WTC11 (cell line): Measurements from ENCODE around the gene HOMER1. TPM values are rescaled to one million over a fixed set of nuclear protein-coding genes. Genes with fewer than 3 reads are reported as not detected.
"Not testable (repeated sequence)": the region's sequence is repeated elsewhere in the genome, so short reads cannot be mapped to it uniquely, and the experiment has no call there.

Source experiments
- ATAC-seq: fragments of 200-7000 bp; cut with Tn5 transposase; 2 replicates; pipeline ENCODE4 v1.10.0; 2021; ENCODE audit warnings: mild to moderate bottlenecking, moderate library complexity
- CTCF ChIA-PET: fragments of 300-600 bp; sonication (Branson Sonifier 250); formaldehyde crosslinking; loops from one replicate; lab custom pipeline; 2021; ENCODE audit warnings: antibody characterized with exemption; lab: Charles Lee
- POLR2A ChIA-PET: fragments of 350-600 bp; sonication (Branson Sonifier 250); formaldehyde crosslinking; loops from one replicate; lab custom pipeline; 2021; ENCODE audit warnings: antibody characterized with exemption; lab: Charles Lee
- DNase-seq: peaks from one replicate; pipeline ENCODE4 v3.0.0; 2021; ENCODE audit warnings: low spot score
- H3K27ac Mint-ChIP-seq: 2 replicates; pipeline ENCODE4 v1.8.0; 2021; ENCODE audit warnings: mixed read lengths
- H3K27me3 Mint-ChIP-seq: 2 replicates; pipeline ENCODE4 v1.8.0; 2021; ENCODE audit warnings: low read depth, mild to moderate bottlenecking, moderate library complexity, mixed read lengths
- H3K36me3 Mint-ChIP-seq: 2 replicates; pipeline ENCODE4 v1.8.0; 2021; ENCODE audit warnings: mixed read lengths
- H3K4me1 Mint-ChIP-seq: 2 replicates; pipeline ENCODE4 v1.8.0; 2022; ENCODE audit warnings: mixed read lengths
- H3K4me3 Mint-ChIP-seq: 2 replicates; pipeline ENCODE4 v1.8.0; 2021; ENCODE audit warnings: mild to moderate bottlenecking, moderate library complexity, mixed read lengths
- H3K9me3 Mint-ChIP-seq: 2 replicates; pipeline ENCODE4 v1.8.0; 2021; ENCODE audit warnings: mixed read lengths
- ELF4 ChIP-seq: sonication (generic); formaldehyde crosslinking; IDR thresholded peaks from 2 replicates; pipeline ENCODE4 v1.8.1; 2022; ENCODE audit warnings: low read depth, mild to moderate bottlenecking, moderate library complexity, missing genetic modification reagents
- EMX1 ChIP-seq: fragments of 250-450 bp; sonication (Bioruptor Pico); IDR thresholded peaks from 2 replicates; pipeline ENCODE4 v1.8.0; 2021; ENCODE audit warnings: mild to moderate bottlenecking
- ESRRA ChIP-seq: sonication (generic); formaldehyde crosslinking; IDR thresholded peaks from 2 replicates; pipeline ENCODE4 v1.8.1; 2022; ENCODE audit warnings: mild to moderate bottlenecking, missing genetic modification reagents, borderline replicate concordance
- IRF2 ChIP-seq: sonication (generic); formaldehyde crosslinking; IDR thresholded peaks from 2 replicates; pipeline ENCODE4 v1.8.0; 2022; ENCODE audit warnings: low read depth, missing genetic modification reagents, borderline replicate concordance
- NR1H2 ChIP-seq: sonication (generic); formaldehyde crosslinking; IDR thresholded peaks from 2 replicates; pipeline ENCODE4 v1.9.0; 2021; ENCODE audit warnings: mild to moderate bottlenecking, moderate library complexity, missing genetic modification reagents
- TEAD1 ChIP-seq: sonication (generic); formaldehyde crosslinking; IDR thresholded peaks from 2 replicates; pipeline ENCODE4 v1.8.0; 2022; ENCODE audit warnings: mild to moderate bottlenecking, missing genetic modification reagents
- TP53 ChIP-seq: sonication (generic); formaldehyde crosslinking; IDR thresholded peaks from 2 replicates; pipeline ENCODE4 v1.8.1; 2023; ENCODE audit warnings: mild to moderate bottlenecking, missing genetic modification reagents
- ZNF219 ChIP-seq: sonication (generic); formaldehyde crosslinking; IDR thresholded peaks from 2 replicates; pipeline ENCODE4 v1.8.0; 2023; ENCODE audit warnings: missing genetic modification reagents, mild to moderate bottlenecking, borderline replicate concordance
- ZNF232 ChIP-seq: sonication (generic); formaldehyde crosslinking; IDR thresholded peaks from 2 replicates; pipeline ENCODE4 v1.8.0; 2022; ENCODE audit warnings: mild to moderate bottlenecking, missing genetic modification reagents
- total RNA-seq: library from RNA; stranded (reverse); gene quantifications from 3 replicates; pipeline ENCODE4 v1.2.3, GENCODE V29; 2021
- TF ChIP-seq, protein P1 (sequence below): sonication (generic); formaldehyde crosslinking; IDR thresholded peaks from 2 replicates; pipeline ENCODE4 v1.8.1; 2022; ENCODE audit warnings: low read depth, mild to moderate bottlenecking, moderate library complexity, missing genetic modification reagents, borderline replicate concordance
- TF ChIP-seq, protein P2 (sequence below): fragments of 250-450 bp; sonication (Bioruptor Pico); IDR thresholded peaks from 2 replicates; pipeline ENCODE4 v1.9.0; 2021; ENCODE audit warnings: mild to moderate bottlenecking
- TF ChIP-seq, protein P3 (sequence below): sonication (generic); formaldehyde crosslinking; IDR thresholded peaks from 2 replicates; pipeline ENCODE4 v1.8.0; 2022; ENCODE audit warnings: missing genetic modification reagents
- TF ChIP-seq, protein P4 (sequence below): fragments of 250-450 bp; sonication (Bioruptor Pico); conservative IDR thresholded peaks from 2 replicates; pipeline ENCODE4 v1.9.0; 2021; ENCODE audit warnings: mild to moderate bottlenecking
- TF ChIP-seq, protein P5 (sequence below): sonication (generic); formaldehyde crosslinking; IDR thresholded peaks from 2 replicates; pipeline ENCODE4 v1.8.0; 2023; ENCODE audit warnings: mild to moderate bottlenecking, missing genetic modification reagents

Gene HOMER1
- total RNA-seq, 1 experiment from 2014 or later = 37.6 TPM

DNA sequence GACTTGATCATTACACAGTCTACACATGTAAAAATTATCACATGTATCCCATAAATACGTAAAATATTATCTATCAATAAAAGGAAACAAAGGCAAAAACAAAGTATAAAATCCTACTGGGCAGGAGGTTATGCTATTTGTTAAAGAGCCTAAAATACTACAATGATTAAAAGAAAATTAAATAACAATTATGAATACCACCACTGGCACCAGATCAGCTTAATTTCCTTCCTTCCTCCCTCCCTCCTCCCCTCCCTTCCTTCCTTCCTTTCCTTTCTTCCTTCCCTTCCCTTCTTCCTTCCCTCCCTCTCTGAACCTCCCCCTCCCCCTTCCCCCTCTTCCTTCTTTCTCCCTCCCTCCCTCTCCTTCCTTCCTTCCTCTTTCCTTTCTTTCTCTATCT is 127.3 kb downstream of the HOMER1 start (continued):
- TF ChIP-seq, protein P1, sequence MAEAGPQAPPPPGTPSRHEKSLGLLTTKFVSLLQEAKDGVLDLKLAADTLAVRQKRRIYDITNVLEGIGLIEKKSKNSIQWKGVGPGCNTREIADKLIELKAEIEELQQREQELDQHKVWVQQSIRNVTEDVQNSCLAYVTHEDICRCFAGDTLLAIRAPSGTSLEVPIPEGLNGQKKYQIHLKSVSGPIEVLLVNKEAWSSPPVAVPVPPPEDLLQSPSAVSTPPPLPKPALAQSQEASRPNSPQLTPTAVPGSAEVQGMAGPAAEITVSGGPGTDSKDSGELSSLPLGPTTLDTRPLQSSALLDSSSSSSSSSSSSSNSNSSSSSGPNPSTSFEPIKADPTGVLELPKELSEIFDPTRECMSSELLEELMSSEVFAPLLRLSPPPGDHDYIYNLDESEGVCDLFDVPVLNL = no peak
- TF ChIP-seq, protein P2, sequence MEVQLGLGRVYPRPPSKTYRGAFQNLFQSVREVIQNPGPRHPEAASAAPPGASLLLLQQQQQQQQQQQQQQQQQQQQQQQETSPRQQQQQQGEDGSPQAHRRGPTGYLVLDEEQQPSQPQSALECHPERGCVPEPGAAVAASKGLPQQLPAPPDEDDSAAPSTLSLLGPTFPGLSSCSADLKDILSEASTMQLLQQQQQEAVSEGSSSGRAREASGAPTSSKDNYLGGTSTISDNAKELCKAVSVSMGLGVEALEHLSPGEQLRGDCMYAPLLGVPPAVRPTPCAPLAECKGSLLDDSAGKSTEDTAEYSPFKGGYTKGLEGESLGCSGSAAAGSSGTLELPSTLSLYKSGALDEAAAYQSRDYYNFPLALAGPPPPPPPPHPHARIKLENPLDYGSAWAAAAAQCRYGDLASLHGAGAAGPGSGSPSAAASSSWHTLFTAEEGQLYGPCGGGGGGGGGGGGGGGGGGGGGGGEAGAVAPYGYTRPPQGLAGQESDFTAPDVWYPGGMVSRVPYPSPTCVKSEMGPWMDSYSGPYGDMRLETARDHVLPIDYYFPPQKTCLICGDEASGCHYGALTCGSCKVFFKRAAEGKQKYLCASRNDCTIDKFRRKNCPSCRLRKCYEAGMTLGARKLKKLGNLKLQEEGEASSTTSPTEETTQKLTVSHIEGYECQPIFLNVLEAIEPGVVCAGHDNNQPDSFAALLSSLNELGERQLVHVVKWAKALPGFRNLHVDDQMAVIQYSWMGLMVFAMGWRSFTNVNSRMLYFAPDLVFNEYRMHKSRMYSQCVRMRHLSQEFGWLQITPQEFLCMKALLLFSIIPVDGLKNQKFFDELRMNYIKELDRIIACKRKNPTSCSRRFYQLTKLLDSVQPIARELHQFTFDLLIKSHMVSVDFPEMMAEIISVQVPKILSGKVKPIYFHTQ (CRISPR knock-in tag) = no peak

DNA sequence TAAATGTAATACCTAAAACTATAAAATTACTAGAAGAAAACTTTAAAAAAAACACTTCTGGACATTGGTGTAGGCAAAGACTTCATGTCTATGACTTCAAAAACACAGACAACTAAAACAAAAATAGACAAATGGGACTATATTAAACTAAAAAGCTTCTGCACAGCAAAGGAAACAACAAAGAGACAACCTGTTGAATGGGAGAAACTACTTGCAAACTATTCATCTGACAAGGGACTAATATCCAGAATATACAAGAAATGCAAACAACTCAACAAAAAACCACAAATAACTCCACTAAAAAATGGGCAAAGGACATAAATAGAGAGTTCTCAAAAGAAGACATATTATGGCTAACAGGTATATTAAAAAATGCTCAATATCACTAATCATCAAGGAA is 128.8 kb downstream of the HOMER1 start:
- POLR2A ChIA-PET, H3K4me1 Mint-ChIP-seq, CTCF ChIA-PET, H3K27me3 Mint-ChIP-seq, DNase-seq, H3K4me3 Mint-ChIP-seq, H3K27ac Mint-ChIP-seq, ATAC-seq: not testable (repeated sequence)
- Mint-ChIP-seq H3K36me3 (peaks cover 24% of the 10 kb centered on the region), H3K9me3 (peaks cover 20% of the 10 kb centered on the region; the same call in 1 of the 2 replicates)

DNA sequence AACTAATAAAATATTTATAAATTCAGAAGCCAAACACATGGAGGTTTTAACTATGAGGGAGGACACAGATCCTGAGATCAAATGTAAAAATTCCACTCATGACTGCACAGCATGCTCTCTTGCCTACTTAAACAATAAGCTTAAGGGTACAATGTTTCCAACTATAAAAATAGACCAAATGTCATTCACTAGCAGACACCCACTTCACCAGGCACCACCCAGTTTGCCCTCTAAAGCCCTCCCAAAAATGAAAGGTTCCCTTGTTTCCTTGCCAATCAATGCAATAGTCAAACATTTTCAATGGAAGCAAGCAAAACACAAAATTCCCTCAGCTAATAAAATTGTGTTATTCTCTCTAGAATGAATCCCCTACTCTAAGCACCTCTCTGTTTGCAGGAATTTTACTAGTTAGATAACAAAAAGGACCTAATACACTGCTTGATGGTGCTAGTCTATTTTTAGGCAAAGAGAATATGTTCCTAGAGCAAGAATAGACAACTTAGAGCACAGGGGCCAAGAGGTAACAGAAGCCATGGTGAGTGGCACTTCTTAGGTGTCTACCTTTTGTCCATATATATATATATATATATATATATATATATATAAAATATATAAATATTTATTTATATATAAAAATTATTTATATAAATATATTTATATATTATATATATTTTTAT is 135.3 kb downstream of the HOMER1 start:
- no peak overlapping the region for H3K4me3 Mint-ChIP-seq
- ChIA-PET CTCF (no interaction called here), POLR2A (no interaction called here)
- no peaks in the 10 kb centered on the region for H3K4me1 Mint-ChIP-seq
- ATAC-seq = no peak
- TF ChIP-seq, protein P3, sequence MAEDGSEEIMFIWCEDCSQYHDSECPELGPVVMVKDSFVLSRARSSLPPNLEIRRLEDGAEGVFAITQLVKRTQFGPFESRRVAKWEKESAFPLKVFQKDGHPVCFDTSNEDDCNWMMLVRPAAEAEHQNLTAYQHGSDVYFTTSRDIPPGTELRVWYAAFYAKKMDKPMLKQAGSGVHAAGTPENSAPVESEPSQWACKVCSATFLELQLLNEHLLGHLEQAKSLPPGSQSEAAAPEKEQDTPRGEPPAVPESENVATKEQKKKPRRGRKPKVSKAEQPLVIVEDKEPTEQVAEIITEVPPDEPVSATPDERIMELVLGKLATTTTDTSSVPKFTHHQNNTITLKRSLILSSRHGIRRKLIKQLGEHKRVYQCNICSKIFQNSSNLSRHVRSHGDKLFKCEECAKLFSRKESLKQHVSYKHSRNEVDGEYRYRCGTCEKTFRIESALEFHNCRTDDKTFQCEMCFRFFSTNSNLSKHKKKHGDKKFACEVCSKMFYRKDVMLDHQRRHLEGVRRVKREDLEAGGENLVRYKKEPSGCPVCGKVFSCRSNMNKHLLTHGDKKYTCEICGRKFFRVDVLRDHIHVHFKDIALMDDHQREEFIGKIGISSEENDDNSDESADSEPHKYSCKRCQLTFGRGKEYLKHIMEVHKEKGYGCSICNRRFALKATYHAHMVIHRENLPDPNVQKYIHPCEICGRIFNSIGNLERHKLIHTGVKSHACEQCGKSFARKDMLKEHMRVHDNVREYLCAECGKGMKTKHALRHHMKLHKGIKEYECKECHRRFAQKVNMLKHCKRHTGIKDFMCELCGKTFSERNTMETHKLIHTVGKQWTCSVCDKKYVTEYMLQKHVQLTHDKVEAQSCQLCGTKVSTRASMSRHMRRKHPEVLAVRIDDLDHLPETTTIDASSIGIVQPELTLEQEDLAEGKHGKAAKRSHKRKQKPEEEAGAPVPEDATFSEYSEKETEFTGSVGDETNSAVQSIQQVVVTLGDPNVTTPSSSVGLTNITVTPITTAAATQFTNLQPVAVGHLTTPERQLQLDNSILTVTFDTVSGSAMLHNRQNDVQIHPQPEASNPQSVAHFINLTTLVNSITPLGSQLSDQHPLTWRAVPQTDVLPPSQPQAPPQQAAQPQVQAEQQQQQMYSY = no peak
- TF ChIP-seq ELF4 (CRISPR knock-in tag) = no peak
- TF ChIP-seq ZNF219 = no peak
- TF ChIP-seq TP53 (CRISPR knock-in tag) = no peak
- TF ChIP-seq ESRRA (CRISPR knock-in tag) = no peak
- TF ChIP-seq IRF2 (CRISPR knock-in tag) = no peak
- TF ChIP-seq TEAD1 (CRISPR knock-in tag) = no peak
- TF ChIP-seq, protein P4, sequence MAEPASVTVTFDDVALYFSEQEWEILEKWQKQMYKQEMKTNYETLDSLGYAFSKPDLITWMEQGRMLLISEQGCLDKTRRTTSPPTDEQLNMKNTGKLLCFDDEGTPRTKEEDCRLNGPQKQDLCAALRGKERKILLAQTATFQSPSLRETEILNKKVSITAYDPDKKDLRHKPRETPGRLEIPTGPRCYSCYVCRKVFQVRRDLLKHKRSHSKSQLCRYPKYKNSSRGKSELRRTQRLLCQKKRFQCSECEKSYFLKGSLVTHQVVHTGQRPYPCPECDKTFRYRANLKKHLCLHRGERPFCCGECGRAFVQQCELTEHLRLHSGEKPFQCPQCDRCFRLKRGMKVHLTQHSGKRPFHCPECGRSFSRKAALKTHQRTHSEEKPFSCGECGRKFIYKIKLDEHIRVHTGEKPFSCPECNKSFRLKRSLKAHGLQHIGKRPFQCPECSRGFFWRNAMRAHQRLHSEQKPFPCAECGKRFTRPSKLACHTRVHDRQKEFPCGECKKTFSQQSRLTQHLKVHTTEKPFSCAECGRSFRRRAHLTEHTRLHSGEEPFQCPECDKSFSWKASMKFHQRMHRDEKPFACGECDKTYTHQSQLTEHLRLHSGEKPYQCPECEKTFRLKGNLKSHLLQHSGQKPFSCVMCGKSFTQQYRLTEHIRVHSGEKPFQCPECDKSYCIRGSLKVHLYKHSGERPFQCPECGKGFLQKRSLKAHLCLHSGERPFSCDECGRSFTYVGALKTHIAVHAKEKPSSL = no peak
- TF ChIP-seq, protein P2 (CRISPR knock-in tag) = no peak
- TF ChIP-seq EMX1 (CRISPR knock-in tag) = no peak
- TF ChIP-seq NR1H2 = no peak
- TF ChIP-seq ZNF232 (CRISPR knock-in tag) = no peak
- TF ChIP-seq, protein P5, sequence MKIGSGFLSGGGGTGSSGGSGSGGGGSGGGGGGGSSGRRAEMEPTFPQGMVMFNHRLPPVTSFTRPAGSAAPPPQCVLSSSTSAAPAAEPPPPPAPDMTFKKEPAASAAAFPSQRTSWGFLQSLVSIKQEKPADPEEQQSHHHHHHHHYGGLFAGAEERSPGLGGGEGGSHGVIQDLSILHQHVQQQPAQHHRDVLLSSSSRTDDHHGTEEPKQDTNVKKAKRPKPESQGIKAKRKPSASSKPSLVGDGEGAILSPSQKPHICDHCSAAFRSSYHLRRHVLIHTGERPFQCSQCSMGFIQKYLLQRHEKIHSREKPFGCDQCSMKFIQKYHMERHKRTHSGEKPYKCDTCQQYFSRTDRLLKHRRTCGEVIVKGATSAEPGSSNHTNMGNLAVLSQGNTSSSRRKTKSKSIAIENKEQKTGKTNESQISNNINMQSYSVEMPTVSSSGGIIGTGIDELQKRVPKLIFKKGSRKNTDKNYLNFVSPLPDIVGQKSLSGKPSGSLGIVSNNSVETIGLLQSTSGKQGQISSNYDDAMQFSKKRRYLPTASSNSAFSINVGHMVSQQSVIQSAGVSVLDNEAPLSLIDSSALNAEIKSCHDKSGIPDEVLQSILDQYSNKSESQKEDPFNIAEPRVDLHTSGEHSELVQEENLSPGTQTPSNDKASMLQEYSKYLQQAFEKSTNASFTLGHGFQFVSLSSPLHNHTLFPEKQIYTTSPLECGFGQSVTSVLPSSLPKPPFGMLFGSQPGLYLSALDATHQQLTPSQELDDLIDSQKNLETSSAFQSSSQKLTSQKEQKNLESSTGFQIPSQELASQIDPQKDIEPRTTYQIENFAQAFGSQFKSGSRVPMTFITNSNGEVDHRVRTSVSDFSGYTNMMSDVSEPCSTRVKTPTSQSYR (CRISPR knock-in tag) = no peak
- TF ChIP-seq, all 79 proteins: peak for 0
- Mint-ChIP-seq H3K27me3 (no peaks in the 10 kb centered on the region), H3K27ac (no peak overlapping the region), H3K36me3 (peaks cover 24% of the 10 kb centered on the region), H3K9me3 (peaks cover 20% of the 10 kb centered on the region; the same call in 1 of the 2 replicates)
- DNase-seq = no peak
